Amniotic epithelial cell (primary cell): ENCODE results near the gene ORM2.

Experiments used
- DNase-seq: peaks from one replicate; pipeline ENCODE4 v3.0.0-alpha.2; 2010; ENCODE audit warnings: low read depth

ORM2 gene

GRCh38 chr9:114294664-114295063 lies 35.0 kb upstream of the ORM2 start:
- no peak for DNase-seq

GRCh38 chr9:114296338-114296737 lies 33.3 kb upstream of the ORM2 start:
- no peak for DNase-seq

GRCh38 chr9:114299286-114300152 lies 30.1 kb upstream of the ORM2 start:
- no peak for DNase-seq

- DNase-seq = no peak
Observed at GRCh38 chr9:114300153-114300845, 29.4 kb upstream of the ORM2 start.

- no peak for DNase-seq
Observed at GRCh38 chr9:114300846-114301797, 28.5 kb upstream of the ORM2 start.

GRCh38 chr9:114301798-114302565 lies 27.7 kb upstream of the ORM2 start:
- DNase-seq = no peak

GRCh38 chr9:114302727-114303126 lies 26.9 kb upstream of the ORM2 start:
- DNase-seq = no peak

- no peak for DNase-seq
Observed at GRCh38 chr9:114303571-114303970, 26.1 kb upstream of the ORM2 start.

- no peak for DNase-seq
Observed at GRCh38 chr9:114303977-114304376, 25.7 kb upstream of the ORM2 start.

- no peak for DNase-seq
Observed at GRCh38 chr9:114304416-114305188, 25.1 kb upstream of the ORM2 start.

GRCh38 chr9:114307899-114308267 lies 21.8 kb upstream of the ORM2 start:
- peak; percentile 55 for DNase-seq

- no peak for DNase-seq
Observed at GRCh38 chr9:114308361-114308950, 21.2 kb upstream of the ORM2 start.

- DNase-seq = no peak
Observed at GRCh38 chr9:114309096-114309495, 20.6 kb upstream of the ORM2 start.

- no peak for DNase-seq
Observed at GRCh38 chr9:114310471-114311450, 18.9 kb upstream of the ORM2 start.

GRCh38 chr9:114311571-114312512 lies 17.8 kb upstream of the ORM2 start:
- DNase-seq = no peak

- no peak for DNase-seq
Observed at GRCh38 chr9:114312513-114312875, 17.2 kb upstream of the ORM2 start.

- no peak for DNase-seq
Observed at GRCh38 chr9:114313186-114313585, 16.5 kb upstream of the ORM2 start.

GRCh38 chr9:114314256-114314867 lies 15.3 kb upstream of the ORM2 start:
- DNase-seq = no peak
